Parathyroid adenoma (tissue), 2 donors: Measurements from ENCODE around the gene PLAC1.
A peak's percentile ranks its signal among the peaks of the same experiment; 100 is the strongest.

Experiments used
- H2AFZ ChIP-seq: fragments of 300-600 bp; sonication (generic); one replicate; pipeline ENCODE4 v1.7.0; 2017; ENCODE audit warnings: antibody characterized with exemption, mild to moderate bottlenecking
- H3K27ac ChIP-seq: fragments of 300-600 bp; sonication (generic); one replicate; pipeline ENCODE4 v1.7.0; 2017
- H3K27me3 ChIP-seq: fragments of 300-600 bp; sonication (generic); one replicate; pipeline ENCODE4 v1.7.0; 2017; ENCODE audit warnings: low read length; ENCODE audit not compliant: control insufficient read depth, insufficient read depth
- H3K36me3 ChIP-seq: fragments of 300-600 bp; sonication (generic); one replicate; pipeline ENCODE4 v1.7.0; 2017; ENCODE audit warnings: low read length; ENCODE audit not compliant: control insufficient read depth, insufficient read depth
- H3K4me1 ChIP-seq: fragments of 300-600 bp; sonication (generic); one replicate; pipeline ENCODE4 v1.7.0; 2017; ENCODE audit warnings: control low read depth
- H3K4me2 ChIP-seq: fragments of 300-600 bp; sonication (generic); one replicate; pipeline ENCODE4 v1.7.0; 2017; ENCODE audit warnings: low read length
- H3K4me3 ChIP-seq: fragments of 300-600 bp; sonication (generic); one replicate; pipeline ENCODE4 v1.7.0; 2017; ENCODE audit warnings: low read depth, low read length
- H3K79me2 ChIP-seq: fragments of 300-600 bp; sonication (generic); one replicate; pipeline ENCODE4 v1.7.0; 2017; ENCODE audit warnings: control low read depth
- H3K9ac ChIP-seq: fragments of 300-600 bp; sonication (generic); one replicate; pipeline ENCODE4 v1.7.0; 2017; ENCODE audit warnings: mild to moderate bottlenecking
- H3K9me3 ChIP-seq: fragments of 300-600 bp; sonication (generic); one replicate; pipeline ENCODE4 v1.7.0; 2017; ENCODE audit warnings: low read length; ENCODE audit not compliant: control insufficient read depth
- TF ChIP-seq, protein P1 (sequence below): fragments of 300-600 bp; sonication (generic); IDR thresholded peaks from one replicate; pipeline ENCODE4 v1.7.0; 2017; ENCODE audit warnings: antibody characterized with exemption, mild to moderate bottlenecking
- donor health status: primary hyperparathyroidism.

Gene PLAC1

DNA sequence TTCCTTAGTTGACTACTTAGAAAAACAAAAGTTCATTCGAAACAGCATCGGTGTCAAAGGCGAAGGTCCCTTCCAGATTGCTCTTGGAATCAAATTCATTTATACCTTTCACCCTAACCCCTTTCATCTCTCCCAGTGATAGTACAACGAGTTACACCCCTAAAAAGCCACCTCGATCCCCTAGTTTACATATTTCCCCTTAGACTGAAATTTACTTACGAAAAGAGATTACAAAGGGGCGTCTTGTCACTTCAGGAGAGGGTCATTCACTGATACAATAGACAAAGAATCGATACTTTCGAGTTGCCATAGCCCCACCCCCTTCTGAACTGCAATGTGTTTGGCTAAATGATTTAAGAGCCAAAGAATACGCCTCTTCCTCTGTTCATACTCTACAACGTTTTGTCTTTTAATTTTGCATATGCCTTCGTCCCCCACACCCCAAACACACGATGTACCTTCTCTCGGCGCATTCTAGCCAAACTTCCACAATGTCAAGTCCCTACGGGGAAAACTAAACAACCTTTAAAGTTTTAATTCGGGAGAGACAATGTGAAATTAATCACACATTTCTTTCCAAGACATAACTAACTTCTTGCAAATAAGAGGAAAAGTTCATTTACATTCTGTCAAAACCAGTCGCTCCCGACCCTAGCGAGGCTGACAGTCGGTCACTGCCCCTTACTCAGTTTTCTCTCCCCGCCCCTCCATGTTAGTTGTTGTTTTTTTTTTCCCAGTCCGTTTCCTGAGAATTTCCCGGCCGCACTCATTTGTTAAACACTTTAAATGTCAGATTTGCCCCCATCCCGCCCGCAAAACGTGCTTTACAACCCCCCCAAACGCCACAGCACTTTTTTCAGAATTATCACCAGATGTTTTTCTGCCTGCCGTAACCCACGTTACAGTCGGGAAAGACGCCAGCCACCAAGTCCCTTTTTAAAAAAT, 109.7 kb downstream of the PLAC1 start:
- peak overlapping the region; percentile 22 for H3K4me3 ChIP-seq
- no peak overlapping the region for H3K9ac ChIP-seq
- H3K36me3 ChIP-seq, result no peaks in the 10 kb centered on the region
- TF ChIP-seq, protein P1, sequence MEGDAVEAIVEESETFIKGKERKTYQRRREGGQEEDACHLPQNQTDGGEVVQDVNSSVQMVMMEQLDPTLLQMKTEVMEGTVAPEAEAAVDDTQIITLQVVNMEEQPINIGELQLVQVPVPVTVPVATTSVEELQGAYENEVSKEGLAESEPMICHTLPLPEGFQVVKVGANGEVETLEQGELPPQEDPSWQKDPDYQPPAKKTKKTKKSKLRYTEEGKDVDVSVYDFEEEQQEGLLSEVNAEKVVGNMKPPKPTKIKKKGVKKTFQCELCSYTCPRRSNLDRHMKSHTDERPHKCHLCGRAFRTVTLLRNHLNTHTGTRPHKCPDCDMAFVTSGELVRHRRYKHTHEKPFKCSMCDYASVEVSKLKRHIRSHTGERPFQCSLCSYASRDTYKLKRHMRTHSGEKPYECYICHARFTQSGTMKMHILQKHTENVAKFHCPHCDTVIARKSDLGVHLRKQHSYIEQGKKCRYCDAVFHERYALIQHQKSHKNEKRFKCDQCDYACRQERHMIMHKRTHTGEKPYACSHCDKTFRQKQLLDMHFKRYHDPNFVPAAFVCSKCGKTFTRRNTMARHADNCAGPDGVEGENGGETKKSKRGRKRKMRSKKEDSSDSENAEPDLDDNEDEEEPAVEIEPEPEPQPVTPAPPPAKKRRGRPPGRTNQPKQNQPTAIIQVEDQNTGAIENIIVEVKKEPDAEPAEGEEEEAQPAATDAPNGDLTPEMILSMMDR, result no peak
- no peaks in the 10 kb centered on the region for H3K9me3 ChIP-seq
- H3K27me3 ChIP-seq, result peaks cover 3% of the 10 kb centered on the region
- H2AFZ ChIP-seq, result no peak overlapping the region
- H3K4me1 ChIP-seq, result no peaks in the 10 kb centered on the region
- H3K4me2 ChIP-seq, result no peak overlapping the region
- H3K79me2 ChIP-seq, result no peaks in the 10 kb centered on the region
- H3K27ac ChIP-seq, result no peak overlapping the region

DNA sequence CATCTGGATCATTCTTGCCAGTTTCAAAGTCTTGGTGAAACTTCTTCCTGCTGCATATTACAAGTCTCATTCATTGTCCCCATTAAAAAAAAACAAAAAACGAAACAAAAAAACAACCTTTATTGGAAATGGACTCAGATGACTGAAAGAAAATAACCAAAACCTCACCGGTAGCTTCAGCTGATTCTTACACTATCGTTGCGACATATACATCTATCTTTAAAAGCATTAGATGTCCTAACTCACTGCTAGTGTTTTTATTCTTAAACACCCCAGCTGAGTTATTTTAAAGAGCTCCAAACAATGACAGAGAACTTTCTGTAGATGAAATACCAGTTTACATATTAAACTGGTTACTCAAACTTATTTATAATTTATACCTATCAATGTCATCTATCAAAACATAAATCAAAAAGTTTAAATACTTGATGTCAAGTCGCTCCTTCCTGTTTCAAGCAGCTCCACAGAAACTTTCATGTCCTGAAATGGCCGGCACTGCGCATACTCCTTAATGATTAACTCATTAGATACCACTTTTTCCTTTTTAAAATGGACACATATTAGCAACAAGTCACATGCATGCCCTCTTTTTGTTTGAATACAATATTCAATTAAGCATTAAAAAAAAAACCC, 111.1 kb downstream of the PLAC1 start:
- Histone ChIP-seq H3K27ac (no peak overlapping the region), H3K4me1 (no peaks in the 10 kb centered on the region), H3K27me3 (peaks cover 3% of the 10 kb centered on the region), H3K4me2 (no peak overlapping the region), H3K36me3 (no peaks in the 10 kb centered on the region), H3K79me2 (no peaks in the 10 kb centered on the region), H2AFZ (no peak overlapping the region), H3K9me3 (no peaks in the 10 kb centered on the region), H3K9ac (no peak overlapping the region), H3K4me3 (no peak overlapping the region)
- TF ChIP-seq, protein P1, result no peak

DNA sequence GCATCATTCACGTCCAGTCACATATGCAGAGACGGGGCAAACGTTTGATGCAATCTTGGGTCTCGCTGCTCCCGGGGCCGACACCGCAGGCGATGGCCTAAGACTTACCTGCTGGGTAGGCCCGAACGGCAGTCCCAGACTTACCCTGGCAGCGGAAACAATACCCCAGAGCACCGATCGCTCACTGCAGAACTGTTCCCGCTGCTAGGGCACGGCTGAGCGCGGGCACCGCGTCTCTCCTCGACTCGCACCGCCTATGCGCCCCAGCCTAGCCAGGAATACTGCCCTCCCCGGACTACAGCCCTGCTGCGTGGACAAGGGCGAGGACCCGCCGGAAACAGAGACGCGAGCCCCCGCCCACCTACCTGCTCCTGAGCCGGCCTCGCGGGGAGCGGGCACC, 112.1 kb downstream of the PLAC1 start:
- Histone ChIP-seq H3K4me3 (no peak overlapping the region), H3K4me2 (no peak overlapping the region), H3K4me1 (no peaks in the 10 kb centered on the region), H2AFZ (no peak overlapping the region), H3K27ac (no peak overlapping the region), H3K27me3 (peaks cover 3% of the 10 kb centered on the region), H3K9me3 (no peaks in the 10 kb centered on the region), H3K36me3 (no peaks in the 10 kb centered on the region), H3K79me2 (no peaks in the 10 kb centered on the region), H3K9ac (no peak overlapping the region)
- TF ChIP-seq, protein P1, result no peak

DNA sequence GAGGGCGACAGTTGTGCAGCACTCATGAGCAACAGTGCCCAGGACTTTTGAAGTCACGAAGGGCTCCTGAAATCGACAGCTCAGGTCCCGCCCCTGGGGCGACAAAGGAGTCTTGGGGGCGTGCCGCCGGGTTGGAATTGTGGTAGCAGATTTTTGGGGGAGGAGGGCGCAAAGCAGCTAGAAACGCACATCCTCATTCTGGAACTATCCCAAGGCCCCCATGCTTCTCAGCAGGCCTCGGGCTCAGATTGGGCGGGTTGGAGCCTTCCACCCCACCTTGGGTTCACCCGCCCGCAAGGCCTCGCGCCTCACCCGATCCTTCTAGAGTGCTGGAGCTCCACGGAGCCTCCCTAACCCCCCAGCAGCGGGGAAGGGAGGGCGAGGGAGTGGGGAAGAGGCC, 112.8 kb downstream of the PLAC1 start:
- H3K36me3 ChIP-seq, result no peaks in the 10 kb centered on the region
- no peaks in the 10 kb centered on the region for H3K9me3 ChIP-seq
- H3K27ac ChIP-seq, result no peak overlapping the region
- peaks cover 3% of the 10 kb centered on the region for H3K27me3 ChIP-seq
- H3K4me1 ChIP-seq, result no peaks in the 10 kb centered on the region
- no peak overlapping the region for H3K4me3 ChIP-seq
- no peaks in the 10 kb centered on the region for H3K79me2 ChIP-seq
- no peak overlapping the region for H3K4me2 ChIP-seq
- TF ChIP-seq, protein P1, result no peak
- no peak overlapping the region for H2AFZ ChIP-seq
- no peak overlapping the region for H3K9ac ChIP-seq
